NCI-H2029 treated with DMSO at 0.1 percent for 48 hours (cell line): Measurements from ENCODE around the gene NOP56.

Experiments
- DNase-seq: peaks from one replicate; lab custom pipeline; 2025; lab: John Stamatoyannopoulos, UW

Gene NOP56, protein sequence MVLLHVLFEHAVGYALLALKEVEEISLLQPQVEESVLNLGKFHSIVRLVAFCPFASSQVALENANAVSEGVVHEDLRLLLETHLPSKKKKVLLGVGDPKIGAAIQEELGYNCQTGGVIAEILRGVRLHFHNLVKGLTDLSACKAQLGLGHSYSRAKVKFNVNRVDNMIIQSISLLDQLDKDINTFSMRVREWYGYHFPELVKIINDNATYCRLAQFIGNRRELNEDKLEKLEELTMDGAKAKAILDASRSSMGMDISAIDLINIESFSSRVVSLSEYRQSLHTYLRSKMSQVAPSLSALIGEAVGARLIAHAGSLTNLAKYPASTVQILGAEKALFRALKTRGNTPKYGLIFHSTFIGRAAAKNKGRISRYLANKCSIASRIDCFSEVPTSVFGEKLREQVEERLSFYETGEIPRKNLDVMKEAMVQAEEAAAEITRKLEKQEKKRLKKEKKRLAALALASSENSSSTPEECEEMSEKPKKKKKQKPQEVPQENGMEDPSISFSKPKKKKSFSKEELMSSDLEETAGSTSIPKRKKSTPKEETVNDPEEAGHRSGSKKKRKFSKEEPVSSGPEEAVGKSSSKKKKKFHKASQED

DNA sequence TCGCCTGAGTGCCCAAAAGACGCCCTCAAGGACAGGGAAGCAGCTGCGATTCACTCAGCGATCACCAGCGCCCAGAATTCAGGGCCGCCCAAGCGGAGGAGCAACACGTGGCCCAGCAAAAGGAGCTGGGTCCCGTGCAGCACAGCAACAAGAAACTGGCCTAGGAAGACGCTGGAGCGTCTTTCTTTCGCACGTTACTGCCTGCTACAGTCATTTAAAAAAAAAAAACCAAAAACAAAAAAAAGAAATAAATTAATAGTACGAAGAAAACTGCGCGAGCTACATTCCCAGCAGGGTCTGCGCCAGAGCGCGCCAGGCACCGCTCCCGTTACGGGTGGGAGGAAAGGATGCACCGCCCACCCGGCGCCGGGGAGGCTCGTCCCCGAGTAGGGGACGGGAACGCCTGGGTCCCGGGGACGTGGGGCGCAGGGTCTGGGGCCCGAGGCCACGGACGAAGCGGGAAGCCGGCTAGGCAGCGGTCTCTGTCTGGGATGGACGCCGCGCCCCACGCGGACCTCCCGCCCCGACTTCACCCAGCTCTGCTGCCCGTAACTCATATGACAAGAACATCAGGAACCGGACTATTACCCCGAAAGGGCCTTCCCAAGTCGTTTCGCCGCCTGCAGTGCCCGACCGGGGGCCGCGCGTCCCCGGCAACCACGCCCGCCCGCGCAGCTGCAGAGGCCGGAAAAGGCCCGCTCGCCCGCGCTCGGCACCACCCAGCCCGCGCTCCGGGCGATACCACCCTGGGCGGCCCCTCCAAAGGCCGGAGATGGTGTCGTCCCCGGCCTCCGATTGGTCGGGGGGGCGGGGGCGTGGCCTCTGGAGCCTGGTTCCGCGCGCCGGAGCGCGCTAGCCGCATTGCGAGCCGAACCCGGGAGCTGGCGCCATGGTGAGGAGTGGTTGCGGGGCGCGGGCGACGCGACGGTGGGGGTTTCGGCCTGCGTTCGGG, at the start of gene NOP56:
TSS of gene NOP56 (plus strand) at position 861 of the 952 bp plus-strand sequence. CDS start at position 890, 29 bp downstream.
- peak; percentile 51 for DNase-seq

GRCh38 chr20:2602746-2603145, 49.7 kb upstream of the NOP56 start:
- DNase-seq: no peak

- DNase-seq: peak; percentile 33
Observed at GRCh38 chr20:2603816-2604505, 48.5 kb upstream of the NOP56 start.

DNA sequence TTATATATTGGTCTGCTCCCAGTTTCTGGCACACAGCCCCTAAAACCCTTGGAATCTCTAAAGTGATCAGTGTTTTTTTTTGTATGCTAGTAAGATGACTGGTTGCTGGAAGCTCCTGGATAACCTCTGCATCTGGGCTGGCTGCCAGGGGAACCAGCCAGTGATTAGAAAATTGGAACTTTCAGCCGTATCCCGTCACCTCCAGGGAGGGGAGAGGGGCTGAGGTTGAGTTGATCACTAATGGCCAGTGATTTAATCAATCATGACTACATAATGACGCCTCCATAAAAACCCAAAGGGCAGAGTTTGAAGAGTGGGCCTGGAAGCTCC, 48.0 kb upstream of the NOP56 start:
- DNase-seq: no peak

GRCh38 chr20:2606507-2607006, 45.9 kb upstream of the NOP56 start:
- DNase-seq: no peak

DNA sequence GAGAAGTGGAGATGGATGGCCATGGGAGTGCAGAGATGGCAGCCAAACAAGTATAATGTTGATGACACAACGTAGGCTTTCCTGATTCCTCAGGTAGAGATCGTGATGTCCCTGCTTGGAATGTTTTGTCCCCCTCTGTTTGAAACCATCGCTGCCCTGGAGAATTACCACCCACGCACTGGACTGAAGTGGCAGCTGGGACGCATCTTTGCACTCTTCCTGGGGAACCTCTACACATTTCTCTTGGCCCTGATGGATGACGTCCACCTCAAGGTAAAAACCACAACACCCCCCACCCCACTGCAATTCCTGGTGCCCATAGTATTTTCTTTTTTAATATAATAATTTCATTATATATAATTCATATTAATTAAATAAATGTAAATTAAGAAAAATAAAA, 42.1 kb upstream of the NOP56 start:
- no peak for DNase-seq

- no peak for DNase-seq
Observed at GRCh38 chr20:2610941-2611720, 41.3 kb upstream of the NOP56 start.

DNA sequence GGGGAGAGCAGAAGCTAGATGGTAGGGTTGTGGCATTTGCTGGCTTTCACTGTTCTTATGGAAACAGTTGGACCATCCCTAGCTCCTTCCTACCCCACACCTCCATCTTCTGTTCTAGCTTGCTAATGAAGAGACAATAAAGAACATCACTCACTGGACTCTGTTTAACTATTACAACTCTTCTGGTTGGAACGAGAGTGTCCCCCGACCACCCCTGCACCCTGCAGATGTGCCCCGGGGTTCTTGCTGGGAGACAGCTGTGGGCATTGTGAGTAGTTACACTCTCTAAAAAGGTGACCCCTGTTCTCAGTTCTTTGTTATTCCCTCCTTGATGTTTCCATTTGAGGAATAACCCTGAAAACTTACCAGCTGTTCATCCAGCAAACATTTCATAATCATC, 40.4 kb upstream of the NOP56 start:
- DNase-seq: no peak

GRCh38 chr20:2616634-2617033, 35.8 kb upstream of the NOP56 start:
- DNase-seq: no peak

DNA sequence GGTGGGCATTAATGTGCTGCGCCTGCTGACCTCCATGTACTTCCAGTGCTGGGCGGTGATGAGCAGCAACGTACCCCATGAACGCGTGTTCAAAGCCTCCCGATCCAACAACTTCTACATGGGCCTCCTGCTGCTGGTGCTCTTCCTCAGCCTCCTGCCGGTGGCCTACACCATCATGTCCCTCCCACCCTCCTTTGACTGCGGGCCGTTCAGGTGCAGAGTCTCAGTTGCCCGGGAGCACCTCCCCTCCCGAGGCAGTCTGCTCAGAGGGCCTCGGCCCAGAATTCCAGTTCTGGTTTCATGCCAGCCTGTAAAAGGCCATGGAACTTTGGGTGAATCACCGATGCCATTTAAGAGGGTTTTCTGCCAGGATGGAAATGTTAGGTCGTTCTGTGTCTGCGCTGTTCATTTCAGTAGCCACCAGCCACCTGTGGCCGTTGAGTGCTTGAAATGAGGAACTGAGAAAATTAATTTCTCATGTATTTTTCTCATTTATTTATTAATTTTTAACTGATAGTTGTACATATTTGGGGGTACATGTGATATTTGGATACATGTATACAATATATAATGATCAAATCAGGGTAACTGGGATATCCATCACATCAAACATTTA, 35.2 kb upstream of the NOP56 start:
- DNase-seq: no peak

GRCh38 chr20:2618815-2619214, 33.6 kb upstream of the NOP56 start:
- no peak for DNase-seq

DNA sequence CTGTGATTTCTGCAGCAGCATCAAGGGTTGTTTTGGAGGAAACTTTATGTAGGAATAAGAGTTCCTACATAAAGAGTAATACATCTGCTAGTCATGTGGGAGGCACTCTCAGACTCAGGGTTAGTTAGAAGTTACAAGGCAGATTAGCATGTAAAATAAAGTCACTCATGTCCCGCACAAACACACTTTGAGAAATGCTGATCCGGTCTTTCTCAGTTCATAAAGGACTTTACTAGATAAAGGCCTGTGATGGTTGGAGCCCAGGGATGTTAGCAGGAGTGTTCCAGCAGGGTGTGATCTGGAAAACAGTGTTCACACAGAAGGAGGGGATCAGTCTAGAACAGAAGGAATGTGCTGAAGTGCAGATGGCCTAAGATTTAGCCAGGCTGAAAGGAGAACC, 33.1 kb upstream of the NOP56 start:
- no peak for DNase-seq

DNA sequence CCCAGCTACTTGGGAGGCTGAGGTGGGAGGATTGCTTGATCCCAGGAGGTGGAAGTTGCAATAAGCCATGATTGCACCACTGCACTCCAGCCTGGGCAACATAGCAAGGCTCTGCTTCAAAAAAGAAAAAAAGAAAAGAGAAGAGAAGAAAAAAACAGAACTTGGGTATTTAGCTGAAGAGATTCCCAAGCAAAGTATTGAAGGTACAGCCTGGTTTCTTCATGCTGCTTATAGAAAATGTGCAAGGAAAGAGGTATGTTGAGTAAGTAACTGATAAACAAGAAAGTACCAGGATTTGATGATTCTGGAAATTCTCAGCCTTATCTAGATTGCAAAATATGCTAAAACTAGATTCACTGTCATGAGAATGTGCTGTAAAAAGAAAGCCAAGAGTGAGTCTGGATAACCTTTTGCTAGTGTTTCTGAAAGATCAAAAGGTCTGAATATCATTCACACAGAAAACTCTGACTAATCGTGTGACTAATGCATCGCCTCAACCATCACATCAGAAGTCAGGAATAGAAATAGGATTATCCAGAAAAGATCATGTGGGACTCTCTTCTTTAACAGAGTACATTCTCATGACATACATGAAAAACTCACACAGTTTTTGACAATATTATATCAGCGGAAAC, 32.4 kb upstream of the NOP56 start:
- DNase-seq: no peak

DNA sequence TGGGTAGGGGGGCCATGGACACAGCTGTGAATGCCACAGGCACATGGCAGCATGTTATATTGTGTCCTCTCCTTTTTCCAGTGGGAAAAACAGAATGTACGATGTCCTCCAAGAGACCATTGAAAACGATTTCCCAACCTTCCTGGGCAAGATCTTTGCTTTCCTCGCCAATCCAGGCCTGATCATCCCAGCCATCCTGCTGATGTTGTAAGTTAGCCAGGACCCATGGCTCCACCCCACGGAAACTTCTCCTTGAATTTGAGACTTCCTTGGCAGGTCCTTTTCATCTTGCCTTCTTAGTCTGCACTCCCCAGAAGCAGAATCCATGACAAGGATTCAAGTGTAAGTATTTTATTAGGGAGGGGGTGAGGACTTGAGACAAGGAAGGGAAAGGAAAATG, 28.2 kb upstream of the NOP56 start:
- no peak for DNase-seq

- DNase-seq: no peak
Observed at GRCh38 chr20:2625062-2625461, 27.4 kb upstream of the NOP56 start.

GRCh38 chr20:2626853-2627541, 25.4 kb upstream of the NOP56 start:
- no peak for DNase-seq

DNA sequence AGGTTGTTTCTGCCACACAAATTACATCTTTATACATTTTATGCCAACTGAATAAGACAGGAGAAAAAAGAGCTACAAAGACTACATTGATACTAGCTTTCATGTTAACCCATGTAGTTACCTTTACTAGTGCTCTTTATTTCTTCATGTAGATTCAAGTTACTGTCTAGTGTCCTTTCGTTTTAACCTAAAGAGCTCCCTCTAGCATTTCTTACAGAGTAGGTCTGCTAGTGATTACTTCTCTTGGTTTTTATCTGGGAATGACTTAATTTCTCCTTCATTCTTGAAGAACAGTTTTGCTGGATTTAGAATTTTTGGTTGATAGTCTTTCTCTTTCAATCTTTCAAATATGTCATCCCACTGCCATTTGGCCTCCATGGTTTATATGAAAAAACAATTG, 21.2 kb upstream of the NOP56 start:
- no peak for DNase-seq

DNA sequence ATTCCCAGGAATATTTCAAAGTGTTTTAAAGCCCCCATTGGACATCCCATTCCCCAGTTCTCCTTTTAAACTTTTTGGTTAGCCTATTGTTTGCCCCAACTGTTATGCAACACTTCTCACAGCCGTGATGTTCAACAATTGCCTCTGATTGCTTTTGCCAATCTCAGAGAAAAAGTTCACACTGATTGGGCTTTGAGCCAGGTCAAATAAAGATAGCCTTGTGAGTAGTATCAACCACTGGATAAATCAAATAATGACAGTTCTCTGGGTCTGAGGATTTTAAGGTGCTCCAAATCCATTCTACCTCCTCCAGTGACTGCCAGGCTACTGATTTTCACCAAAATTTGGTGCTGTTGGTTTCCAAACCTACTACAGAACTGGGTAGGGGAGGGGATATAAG, 19.1 kb upstream of the NOP56 start:
- DNase-seq: no peak

DNA sequence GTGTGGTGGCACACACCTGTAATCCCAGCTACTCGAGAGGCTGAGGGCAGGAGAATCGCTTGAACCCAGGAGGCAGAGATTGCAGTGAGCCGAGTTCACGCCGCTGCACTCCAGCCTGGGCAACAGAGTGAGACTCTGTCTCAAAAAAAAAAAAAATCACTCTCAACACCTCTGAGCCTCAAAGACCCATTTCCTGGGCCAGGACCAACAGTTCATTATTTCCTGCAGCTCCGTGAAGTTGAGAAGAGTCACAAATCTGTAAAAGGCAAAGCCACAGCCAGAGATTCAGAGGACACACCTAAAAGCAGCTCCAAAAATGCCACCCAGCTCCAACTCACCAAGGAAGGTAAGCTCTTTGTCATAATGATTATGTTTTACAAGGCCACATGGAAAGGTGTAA, 15.2 kb upstream of the NOP56 start:
- no peak for DNase-seq

- DNase-seq: no peak
Observed at GRCh38 chr20:2640260-2640659, 12.2 kb upstream of the NOP56 start.
